Neural progenitor cell (in vitro differentiated cells): Measurements from ENCODE around the gene DISP2.

Source experiments
- CTCF ChIP-seq: fragments of 200-600 bp; sonication (generic); IDR thresholded peaks from 2 replicates; pipeline ENCODE4 v1.5.1; 2017; ENCODE audit warnings: antibody characterized with exemption, mild to moderate bottlenecking
- EZH2 ChIP-seq: fragments of 200-600 bp; sonication (generic); IDR thresholded peaks from 2 replicates; pipeline ENCODE4 v1.6.1; 2017; ENCODE audit warnings: antibody characterized with exemption, mild to moderate bottlenecking, moderate library complexity
- EZH2phosphoT487 ChIP-seq: fragments of 200-600 bp; sonication (generic); IDR thresholded peaks from 2 replicates; pipeline ENCODE4 v1.6.1; 2017; ENCODE audit warnings: antibody characterized with exemption

GRCh38 chr15:40320409-40320808 is 37.6 kb upstream of the DISP2 start:
- TF ChIP-seq CTCF (no peak), EZH2 (no peak), EZH2phosphoT487 (no peak)
